ENCODE results near the gene EXOC6B. TPM values are rescaled to one million over a fixed set of nuclear protein-coding genes. Genes with fewer than 3 reads are reported as not detected.

Gene EXOC6B
- total and polyA plus RNA-seq, 2 donors from 2014 or later = 5.9 to 31.3 TPM

DNA sequence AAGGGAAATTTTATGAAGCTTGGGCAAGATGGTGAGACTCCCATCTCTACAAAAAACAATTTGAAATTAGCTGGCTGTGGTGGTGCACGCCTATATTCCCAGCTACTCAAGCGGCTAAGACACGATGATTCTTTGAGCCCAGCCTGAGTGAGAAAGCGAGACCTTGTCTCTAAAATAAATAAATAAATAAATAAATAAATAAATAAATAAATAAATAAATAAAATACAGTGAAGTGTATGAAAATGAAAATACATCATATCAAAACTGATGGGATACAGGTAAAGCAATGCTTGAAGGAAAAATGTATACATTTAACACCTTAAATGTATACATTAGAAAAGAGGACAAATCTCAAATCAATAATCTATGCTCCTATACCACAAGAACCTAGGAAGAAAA is 15.7 kb downstream of the EXOC6B start:
- intact Hi-C loops (cut with DNase I) = no loop called here
- Histone ChIP-seq H3K9me3 (ENCODE audit: control insufficient read depth in 2 of 3, insufficient read depth in 1 of 3, low read length in 3 of 3) (peaks cover 0 to 7% (median 0%) of the 10 kb centered on the region in 3 donors), H3K36me3 (ENCODE audit: control insufficient read depth in 2 of 3, insufficient read depth in 3 of 3, low read length in 3 of 3) (no peaks in the 10 kb centered on the region), H3K4me3 (ENCODE audit: low read length in 3 of 3) (no peak overlapping the region), H3K4me1 (ENCODE audit: control insufficient read depth in 2 of 3, insufficient read depth in 2 of 3, low read depth in 1 of 3, low read length in 3 of 3) (no peaks in the 10 kb centered on the region), H3K9ac (ENCODE audit: low read length in 3 of 3) (no peak overlapping the region), H3K27ac (ENCODE audit: low read depth in 2 of 2, low read length in 2 of 2) (no peak overlapping the region), H3K27me3 (ENCODE audit: control insufficient read depth, insufficient read depth, low read length) (no peaks in the 10 kb centered on the region)
- FAIRE-seq = no peak
- TF ChIP-seq, protein P1, sequence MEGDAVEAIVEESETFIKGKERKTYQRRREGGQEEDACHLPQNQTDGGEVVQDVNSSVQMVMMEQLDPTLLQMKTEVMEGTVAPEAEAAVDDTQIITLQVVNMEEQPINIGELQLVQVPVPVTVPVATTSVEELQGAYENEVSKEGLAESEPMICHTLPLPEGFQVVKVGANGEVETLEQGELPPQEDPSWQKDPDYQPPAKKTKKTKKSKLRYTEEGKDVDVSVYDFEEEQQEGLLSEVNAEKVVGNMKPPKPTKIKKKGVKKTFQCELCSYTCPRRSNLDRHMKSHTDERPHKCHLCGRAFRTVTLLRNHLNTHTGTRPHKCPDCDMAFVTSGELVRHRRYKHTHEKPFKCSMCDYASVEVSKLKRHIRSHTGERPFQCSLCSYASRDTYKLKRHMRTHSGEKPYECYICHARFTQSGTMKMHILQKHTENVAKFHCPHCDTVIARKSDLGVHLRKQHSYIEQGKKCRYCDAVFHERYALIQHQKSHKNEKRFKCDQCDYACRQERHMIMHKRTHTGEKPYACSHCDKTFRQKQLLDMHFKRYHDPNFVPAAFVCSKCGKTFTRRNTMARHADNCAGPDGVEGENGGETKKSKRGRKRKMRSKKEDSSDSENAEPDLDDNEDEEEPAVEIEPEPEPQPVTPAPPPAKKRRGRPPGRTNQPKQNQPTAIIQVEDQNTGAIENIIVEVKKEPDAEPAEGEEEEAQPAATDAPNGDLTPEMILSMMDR (IDR thresholded peaks at IDR 0.05; ENCODE audit: borderline replicate concordance, extremely low read depth, insufficient read depth) = no peak
- DNase-seq = no peak

DNA sequence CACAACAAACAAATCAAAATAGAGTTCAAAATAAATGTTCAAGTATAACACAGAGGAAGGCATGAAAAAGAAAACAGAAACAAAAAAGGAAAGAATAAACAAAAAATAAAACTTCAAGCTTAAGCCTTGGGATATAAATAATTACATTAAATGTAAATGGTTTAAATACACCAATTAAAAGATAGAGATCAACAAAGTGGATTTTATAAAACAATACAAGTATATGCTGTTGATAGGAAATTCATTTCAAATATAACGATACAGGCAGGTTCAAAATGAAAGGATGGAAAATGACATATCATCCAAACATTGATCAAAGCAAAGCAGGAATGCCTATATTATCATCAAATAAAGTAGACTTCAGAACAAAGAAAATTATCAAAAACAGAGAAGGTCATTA is 16.7 kb downstream of the EXOC6B start:
- H3K9ac ChIP-seq (ENCODE audit: low read length in 3 of 3) = no peak overlapping the region
- no peaks in the 10 kb centered on the region for H3K27me3 ChIP-seq (ENCODE audit: control insufficient read depth, insufficient read depth, low read length)
- no peaks in the 10 kb centered on the region for H3K36me3 ChIP-seq (ENCODE audit: control insufficient read depth in 2 of 3, insufficient read depth in 3 of 3, low read length in 3 of 3)
- intact Hi-C loops (cut with DNase I) = no loop called here
- no peak for DNase-seq
- peaks cover 0 to 7% (median 0%) of the 10 kb centered on the region in 3 donors for H3K9me3 ChIP-seq (ENCODE audit: control insufficient read depth in 2 of 3, insufficient read depth in 1 of 3, low read length in 3 of 3)
- no peak overlapping the region for H3K4me3 ChIP-seq (ENCODE audit: low read length in 3 of 3)
- H3K27ac ChIP-seq (ENCODE audit: low read depth in 2 of 2, low read length in 2 of 2) = no peak overlapping the region
- TF ChIP-seq, protein P1 (IDR thresholded peaks at IDR 0.05; ENCODE audit: borderline replicate concordance, extremely low read depth, insufficient read depth) = no peak
- H3K4me1 ChIP-seq (ENCODE audit: control insufficient read depth in 2 of 3, insufficient read depth in 2 of 3, low read depth in 1 of 3, low read length in 3 of 3) = no peaks in the 10 kb centered on the region
- peak; percentile 45 for FAIRE-seq

DNA sequence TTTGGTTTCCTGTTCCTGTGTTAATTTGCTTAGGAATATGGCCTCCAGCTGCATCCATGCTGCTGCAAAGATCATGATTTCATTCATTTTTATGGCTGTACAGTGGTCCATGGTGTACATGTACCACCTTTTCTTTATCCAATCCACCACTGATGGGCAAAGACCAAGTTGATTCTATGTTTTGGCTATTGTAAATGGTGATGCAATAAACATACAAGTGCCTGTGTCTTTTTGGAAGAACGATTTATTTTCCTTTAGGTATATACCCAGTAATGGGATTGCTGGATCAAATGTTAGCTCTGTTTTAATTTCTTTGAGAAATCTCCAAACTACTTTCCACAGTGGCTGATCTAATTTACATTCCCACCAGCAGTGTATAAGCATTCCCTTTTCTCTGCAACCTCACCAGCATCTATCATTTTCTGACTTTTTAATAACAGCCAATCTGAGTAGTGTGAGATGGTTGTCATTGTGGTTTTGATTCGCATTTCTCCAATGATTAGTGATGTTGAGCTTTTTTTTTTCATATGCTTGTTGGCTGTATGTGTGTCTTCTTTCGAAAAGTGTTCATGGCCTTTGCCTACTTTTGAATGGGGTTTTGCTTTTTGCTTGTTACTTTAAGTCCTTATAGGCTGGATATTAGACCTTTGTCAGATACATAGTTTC is 19.4 kb downstream of the EXOC6B start:
- FAIRE-seq (no peak), DNase-seq (no peak)
- Histone ChIP-seq H3K9ac (ENCODE audit: low read length in 3 of 3) (no peak overlapping the region), H3K36me3 (ENCODE audit: control insufficient read depth in 2 of 3, insufficient read depth in 3 of 3, low read length in 3 of 3) (no peaks in the 10 kb centered on the region), H3K9me3 (ENCODE audit: control insufficient read depth in 2 of 3, insufficient read depth in 1 of 3, low read length in 3 of 3) (peaks cover 0 to 7% (median 0%) of the 10 kb centered on the region in 3 donors), H3K27me3 (ENCODE audit: control insufficient read depth, insufficient read depth, low read length) (no peaks in the 10 kb centered on the region), H3K4me3 (ENCODE audit: low read length in 3 of 3) (no peak overlapping the region), H3K4me1 (ENCODE audit: control insufficient read depth in 2 of 3, insufficient read depth in 2 of 3, low read depth in 1 of 3, low read length in 3 of 3) (no peaks in the 10 kb centered on the region), H3K27ac (ENCODE audit: low read depth in 2 of 2, low read length in 2 of 2) (no peak overlapping the region)
- intact Hi-C loops (cut with DNase I) = no loop called here
- TF ChIP-seq, protein P1 (IDR thresholded peaks at IDR 0.05; ENCODE audit: borderline replicate concordance, extremely low read depth, insufficient read depth) = no peak
